GM18867 (cell line): Measurements from ENCODE around the gene PAPLN.

Source experiments
- ATAC-seq: cut with Tn5 transposase; IDR thresholded peaks from one replicate; pipeline ENCODE4 v1.9.1; 2021; ENCODE audit warnings: mild to moderate bottlenecking, moderate library complexity; ENCODE audit not compliant: unreplicated experiment

The PAPLN gene

DNA sequence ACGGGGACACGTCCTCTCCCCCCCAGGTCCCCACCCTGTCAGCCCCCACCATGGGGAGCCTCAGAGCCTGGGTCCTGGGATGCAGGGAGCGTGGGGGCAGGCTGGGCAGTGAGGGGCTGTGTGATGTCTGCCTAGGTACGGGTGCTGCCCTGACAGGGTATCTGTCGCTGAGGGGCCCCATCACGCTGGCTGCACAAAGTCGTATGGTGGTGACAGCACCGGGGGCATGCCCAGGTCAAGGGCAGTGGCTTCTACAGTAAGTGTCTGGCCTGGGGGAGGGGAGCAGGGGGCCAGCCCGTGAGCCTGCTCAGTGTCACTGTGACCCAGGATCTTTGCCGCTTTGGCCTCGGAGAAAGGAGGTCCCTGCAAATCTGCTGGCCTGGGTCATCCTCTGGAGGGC, 23.3 kb downstream of the PAPLN start:
- no peak for ATAC-seq

DNA sequence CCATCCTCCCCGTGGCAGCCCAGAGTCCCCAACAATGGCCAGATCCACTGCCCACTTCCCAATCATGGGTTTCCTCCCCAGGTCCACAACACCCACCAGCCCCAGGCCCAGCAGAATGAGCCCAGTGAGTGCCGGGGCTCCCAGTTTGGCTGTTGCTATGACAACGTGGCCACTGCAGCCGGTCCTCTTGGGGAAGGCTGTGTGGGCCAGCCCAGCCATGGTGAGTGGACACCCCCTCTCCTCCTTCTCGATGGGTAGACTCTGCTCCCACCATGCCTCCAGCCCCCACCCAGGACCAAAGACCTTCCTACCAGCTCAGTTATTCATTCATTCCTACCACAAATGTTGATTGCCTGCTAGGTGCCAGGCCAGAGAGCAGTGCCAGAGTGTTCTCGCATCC, 23.8 kb downstream of the PAPLN start:
- no peak for ATAC-seq

DNA sequence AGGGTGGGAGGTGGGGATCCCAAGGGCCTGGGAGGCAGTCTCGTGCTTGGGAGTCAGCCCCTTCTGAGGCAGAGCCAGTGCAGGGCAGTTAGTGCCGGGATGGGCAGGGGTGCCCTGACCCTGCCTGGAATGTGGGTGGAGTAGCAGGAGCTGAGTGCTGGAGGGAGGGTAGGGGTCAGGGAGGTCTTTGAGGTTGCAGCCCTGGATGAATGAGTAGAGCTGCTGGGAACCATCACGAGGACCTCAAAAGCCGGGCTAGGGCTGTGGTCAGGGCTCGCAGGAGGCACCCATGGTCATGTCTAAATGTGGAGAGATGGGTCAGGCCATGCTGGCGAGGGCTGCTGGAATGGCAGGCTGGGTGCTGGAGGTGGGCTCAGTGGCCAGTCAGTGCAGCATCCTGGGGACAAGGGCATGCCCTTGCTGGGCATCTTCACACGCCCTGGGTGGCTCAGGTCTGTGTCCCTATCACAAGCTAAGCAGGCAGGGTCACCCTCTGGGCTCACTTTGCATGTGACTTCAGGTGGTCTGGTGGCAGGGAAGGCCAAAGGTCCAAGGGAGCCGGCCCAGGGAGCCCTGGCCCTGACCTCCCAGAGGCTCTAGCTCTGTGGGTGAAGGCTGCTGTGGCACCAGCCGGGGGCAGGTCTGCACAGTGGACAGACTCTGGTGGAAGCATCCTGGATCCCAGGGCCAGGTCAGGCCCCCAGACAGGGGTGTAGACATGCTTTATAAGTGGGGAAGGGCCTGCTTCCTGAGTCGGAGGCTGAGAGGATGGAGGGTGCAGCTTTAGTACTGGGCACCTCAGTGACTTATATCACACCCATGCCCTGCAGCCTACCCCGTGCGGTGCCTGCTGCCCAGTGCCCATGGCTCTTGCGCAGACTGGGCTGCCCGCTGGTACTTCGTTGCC, 24.5 kb downstream of the PAPLN start:
- no peak for ATAC-seq

GRCh38 chr14:73262427-73263183, 25.3 kb downstream of the PAPLN start:
- ATAC-seq: no peak

GRCh38 chr14:73263606-73264005, 26.3 kb downstream of the PAPLN start:
- no peak for ATAC-seq

DNA sequence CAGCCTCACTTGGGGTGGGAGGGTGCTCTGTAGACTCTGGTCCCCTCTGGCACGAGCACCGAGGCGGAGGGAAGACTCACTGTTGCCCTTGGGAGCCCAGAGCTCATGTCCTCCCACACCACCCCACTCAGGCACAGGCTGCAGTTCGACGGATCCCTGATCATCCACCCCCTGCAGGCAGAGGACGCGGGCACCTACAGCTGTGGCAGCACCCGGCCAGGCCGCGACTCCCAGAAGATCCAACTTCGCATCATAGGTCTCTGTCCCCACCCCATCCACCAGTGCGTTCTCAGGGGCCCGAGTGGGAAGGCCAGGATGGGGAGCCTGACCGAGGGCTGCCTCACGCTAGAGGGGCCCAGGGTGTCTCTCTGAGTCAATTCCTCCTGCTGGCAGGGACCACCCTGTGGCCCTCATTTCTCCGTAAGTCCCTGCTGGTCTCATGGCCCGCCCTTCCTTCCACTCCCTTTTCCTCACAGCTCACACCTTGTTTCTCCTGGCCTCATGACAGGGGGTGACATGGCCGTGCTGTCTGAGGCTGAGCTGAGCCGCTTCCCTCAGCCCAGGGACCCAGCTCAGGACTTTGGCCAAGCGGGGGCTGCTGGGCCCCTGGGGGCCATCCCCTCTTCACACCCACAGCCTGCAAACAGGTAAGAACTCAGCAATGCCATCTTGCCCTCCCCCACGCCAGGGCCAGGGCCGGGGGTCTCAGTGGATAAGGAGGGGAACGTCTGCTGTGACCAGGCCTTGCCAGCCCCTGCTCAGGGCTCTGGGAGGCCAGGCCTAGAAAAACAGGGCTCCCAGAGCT, 27.0 kb downstream of the PAPLN start:
- ATAC-seq: no peak

GRCh38 chr14:73264885-73265720, 27.8 kb downstream of the PAPLN start:
- no peak for ATAC-seq

- ATAC-seq: no peak
Measured at GRCh38 chr14:73265721-73266046, 28.4 kb downstream of the PAPLN start.

DNA sequence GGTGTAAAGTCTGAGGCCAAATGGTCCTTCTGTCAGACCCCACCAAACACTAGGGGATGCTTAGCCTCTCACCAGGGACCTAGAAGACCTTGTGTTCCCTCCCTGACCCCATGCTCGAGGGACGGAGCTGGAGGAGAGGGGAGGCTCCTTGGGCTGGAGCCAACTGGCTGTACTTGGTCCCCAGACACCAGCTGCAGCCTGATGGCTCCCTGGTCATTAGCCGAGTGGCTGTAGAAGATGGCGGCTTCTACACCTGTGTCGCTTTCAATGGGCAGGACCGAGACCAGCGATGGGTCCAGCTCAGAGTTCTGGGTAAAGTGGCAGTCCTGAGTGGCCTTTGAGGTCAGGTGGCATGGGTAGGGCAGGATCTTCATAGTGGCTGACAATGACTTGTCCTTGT, 29.0 kb downstream of the PAPLN start:
- no peak for ATAC-seq

DNA sequence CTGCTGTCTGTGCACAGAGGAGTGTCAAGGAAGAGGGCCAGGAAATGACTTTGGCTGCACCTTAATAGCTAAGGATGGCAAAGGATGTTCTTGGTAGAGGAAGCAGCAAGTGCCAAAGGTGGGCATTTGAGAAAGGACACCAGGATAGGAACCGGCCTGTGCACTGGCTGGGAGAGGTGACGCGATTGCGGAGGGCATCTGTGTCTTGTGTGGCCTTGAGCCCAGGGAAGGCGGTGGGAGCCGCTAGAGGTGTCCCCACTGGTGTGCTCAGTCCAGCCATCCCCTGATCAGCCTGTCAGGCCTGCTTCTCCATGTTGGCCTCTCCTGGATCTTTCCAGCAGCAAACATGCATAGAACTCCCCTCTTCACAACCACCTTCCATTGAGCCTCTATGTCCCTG, 30.2 kb downstream of the PAPLN start:
- no peak for ATAC-seq

- peak; percentile 71 for ATAC-seq
Measured at GRCh38 chr14:73269729-73270531, 32.6 kb downstream of the PAPLN start.

- no peak for ATAC-seq
Measured at GRCh38 chr14:73272393-73272792, 35.1 kb downstream of the PAPLN start.

DNA sequence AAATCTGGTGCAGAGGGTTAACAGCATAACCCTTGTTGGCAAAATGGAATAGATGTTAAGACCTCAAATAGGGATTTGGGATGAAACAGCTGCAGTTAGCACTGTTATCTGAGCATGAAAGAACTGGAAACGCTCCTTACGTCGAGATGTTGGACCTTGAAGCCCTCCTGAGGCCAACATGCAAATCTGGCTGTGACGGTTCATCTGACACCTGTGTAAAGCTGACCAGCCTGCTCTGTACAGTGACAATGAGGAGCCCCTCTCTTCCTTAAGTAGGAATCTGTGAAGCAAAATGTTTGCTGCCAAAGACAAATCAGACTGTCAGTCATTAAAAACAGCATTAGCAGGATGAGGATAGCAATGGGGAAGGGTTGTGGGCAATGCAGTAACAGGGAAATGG, 36.5 kb downstream of the PAPLN start:
- no peak for ATAC-seq

GRCh38 chr14:73276836-73277235, 39.5 kb downstream of the PAPLN start:
- ATAC-seq: no peak

DNA sequence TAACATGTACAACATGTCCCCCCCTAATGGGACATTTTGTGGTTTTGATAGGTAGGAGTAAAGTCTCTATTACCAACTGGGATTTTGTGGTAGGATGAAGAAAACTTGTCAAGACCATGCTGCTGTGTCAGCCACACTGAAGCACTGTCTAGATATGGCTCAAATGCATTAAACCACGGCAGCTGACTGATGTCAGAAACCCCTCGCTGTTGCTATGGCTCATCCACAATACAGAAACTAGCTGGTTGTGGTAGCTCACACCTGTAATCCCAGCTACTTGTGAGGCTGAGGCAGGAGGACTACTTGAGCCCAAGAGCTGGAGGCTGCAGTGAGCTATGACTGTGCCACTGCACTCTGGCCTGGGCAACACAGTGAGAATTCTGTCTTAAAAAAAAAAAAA, 40.1 kb downstream of the PAPLN start:
- no peak for ATAC-seq

DNA sequence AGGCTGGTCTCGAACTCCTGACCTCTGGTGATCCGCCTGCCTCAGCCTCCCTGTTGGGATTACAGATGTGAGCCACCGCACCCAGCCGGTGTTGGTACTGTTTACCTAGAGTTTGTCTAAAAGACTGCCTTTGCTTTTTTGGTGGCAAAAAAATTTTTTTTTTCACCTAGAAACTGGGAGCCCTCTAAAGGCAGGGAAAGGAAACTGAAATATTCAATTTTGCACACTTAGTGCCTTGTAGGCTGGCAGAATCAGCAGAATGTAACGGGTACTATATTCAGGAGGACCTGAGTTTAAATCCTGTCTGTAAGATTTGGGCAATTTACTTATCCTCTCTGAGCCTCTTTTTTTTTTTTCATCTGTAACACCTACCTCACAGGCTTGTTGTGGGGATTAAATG, 43.6 kb downstream of the PAPLN start:
- ATAC-seq: no peak

GRCh38 chr14:73283608-73284379, 46.5 kb downstream of the PAPLN start:
- ATAC-seq: no peak

- ATAC-seq: no peak
Measured at GRCh38 chr14:73285979-73286378, 48.7 kb downstream of the PAPLN start.

- no peak for ATAC-seq
Measured at GRCh38 chr14:73286598-73286997, 49.3 kb downstream of the PAPLN start.
